ENCODE data around the gene AFG1L. TPM values are rescaled to one million over a fixed set of nuclear protein-coding genes. Genes with fewer than 3 reads are reported as not detected.

The AFG1L gene
- total and polyA plus RNA-seq, 12 donors = 2.5 to 13.5 (median 6.6) TPM

- Histone ChIP-seq H3K4me1 (replicated peaks in 1 of 2) (peaks cover 41 to 80% of the 10 kb centered on the region in 2 donors), H3K36me3 (replicated peaks in 1 of 2) (no peaks in the 10 kb centered on the region), H3K9me3 (replicated peaks in 1 of 3) (no peaks in the 10 kb centered on the region), H3K4me3 (no peak overlapping the region), H3K27ac (peak overlapping the region; percentile 2 to 61 (median 52)), H3K27me3 (no peaks in the 10 kb centered on the region)
- intact Hi-C loops (cut with DNase I) = no loop called here
- 30 to 42% (median 39%) methylated on average over 2 of the region's 2 CpGs for WGBS, 4 donors
- no peak for DNase-seq
- TF ChIP-seq POLR2A (IDR thresholded peaks at IDR 0.05) = no peak
- TF ChIP-seq CTCF (IDR thresholded peaks at IDR 0.05) = no peak
Measured at GRCh38 chr6:108251252-108251651, 43.6 kb upstream of the AFG1L start.

GRCh38 chr6:108252055-108252454 lies 42.8 kb upstream of the AFG1L start:
- Histone ChIP-seq H3K27ac (peak overlapping the region in 2 of 5 donors; percentile 52 to 55), H3K9me3 (replicated peaks in 1 of 3) (no peaks in the 10 kb centered on the region), H3K27me3 (no peaks in the 10 kb centered on the region), H3K4me1 (replicated peaks in 1 of 2) (peaks cover 49 to 88% of the 10 kb centered on the region in 2 donors), H3K4me3 (no peak overlapping the region), H3K36me3 (replicated peaks in 1 of 2) (no peaks in the 10 kb centered on the region)
- TF ChIP-seq POLR2A (IDR thresholded peaks at IDR 0.05) (no peak), CTCF (IDR thresholded peaks at IDR 0.05) (no peak)
- DNase-seq = no peak
- 78 to 84% (median 81%) methylated on average over 5 of the region's 5 CpGs for WGBS, 4 donors
- intact Hi-C loops (cut with DNase I) = no loop called here

GRCh38 chr6:108253241-108253640 lies 41.6 kb upstream of the AFG1L start:
- intact Hi-C loops (cut with DNase I) = no loop called here
- Histone ChIP-seq H3K27ac (peak overlapping the region in 1 of 5 donors; percentile 55), H3K36me3 (replicated peaks in 1 of 2) (no peaks in the 10 kb centered on the region), H3K9me3 (replicated peaks in 1 of 3) (no peaks in the 10 kb centered on the region), H3K4me1 (replicated peaks in 1 of 2) (peaks cover 50 to 89% of the 10 kb centered on the region in 2 donors), H3K27me3 (no peaks in the 10 kb centered on the region), H3K4me3 (no peak overlapping the region)
- DNase-seq = no peak
- 94 to 100% (median 97%) methylated on average over 1 of the region's 1 CpG for WGBS, 4 donors
- TF ChIP-seq POLR2A (IDR thresholded peaks at IDR 0.05) = no peak
- no peak for TF ChIP-seq CTCF (IDR thresholded peaks at IDR 0.05)

GRCh38 chr6:108254433-108255410 lies 40.1 kb upstream of the AFG1L start:
- whole genome bisulfite sequencing, 4 donors = 81 to 84% (median 83%) methylated on average over 4 of the region's 4 CpGs
- Histone ChIP-seq H3K27me3 (no peaks in the 10 kb centered on the region), H3K4me3 (no peak overlapping the region)

More at GRCh38 chr6:108254433-108255410, 40.1 kb upstream of the AFG1L start:
- intact Hi-C loops (cut with DNase I) = no loop called here
- Histone ChIP-seq H3K36me3 (replicated peaks in 1 of 2) (no peaks in the 10 kb centered on the region), H3K9me3 (replicated peaks in 1 of 3) (no peaks in the 10 kb centered on the region), H3K27ac (peak overlapping the region in 2 of 5 donors; percentile 13 to 45), H3K4me1 (replicated peaks in 1 of 2) (peaks cover 48 to 89% of the 10 kb centered on the region in 2 donors)
- no peak for DNase-seq
- TF ChIP-seq CTCF (IDR thresholded peaks at IDR 0.05) = no peak
- no peak for TF ChIP-seq POLR2A (IDR thresholded peaks at IDR 0.05)

Measured in adrenal gland (tissue), 12 donors.